Measurements from ENCODE around the gene LMF1.
"Not testable (repeated sequence)": the region's sequence is repeated elsewhere in the genome, so short reads cannot be mapped to it uniquely, and the experiment has no call there.

LMF1 gene

GRCh38 chr16:831571-832413 lies 139.0 kb downstream of the LMF1 start:
- no peak for ATAC-seq

GRCh38 chr16:830871-831570 lies 139.8 kb downstream of the LMF1 start:
- no peak for DNase-seq

More at GRCh38 chr16:831571-832413, 139.0 kb downstream of the LMF1 start:
- DNase-seq: no peak

GRCh38 chr16:830107-830870 lies 140.5 kb downstream of the LMF1 start:
- ATAC-seq: no peak

More at GRCh38 chr16:830871-831570, 139.8 kb downstream of the LMF1 start:
- no peak for ATAC-seq

GRCh38 chr16:828891-829290 lies 141.9 kb downstream of the LMF1 start:
- ATAC-seq: no peak
- DNase-seq: no peak

More at GRCh38 chr16:830107-830870, 140.5 kb downstream of the LMF1 start:
- DNase-seq: no peak

GRCh38 chr16:827513-827912 lies 143.3 kb downstream of the LMF1 start:
- ATAC-seq (no peak), DNase-seq (no peak)

GRCh38 chr16:825341-826061 lies 145.3 kb downstream of the LMF1 start:
- DNase-seq (no peak), ATAC-seq (no peak)

GRCh38 chr16:824601-825000 lies 146.2 kb downstream of the LMF1 start:
- DNase-seq (no peak), ATAC-seq (no peak)

- ATAC-seq: no peak
- no peak for DNase-seq
Observed at GRCh38 chr16:824194-824593, 146.6 kb downstream of the LMF1 start.

GRCh38 chr16:822909-823297 lies 147.9 kb downstream of the LMF1 start:
- ATAC-seq (no peak), DNase-seq (no peak)

GRCh38 chr16:822174-822908 lies 148.4 kb downstream of the LMF1 start:
- ATAC-seq (no peak), DNase-seq (no peak)

GRCh38 chr16:821751-822150 lies 149.0 kb downstream of the LMF1 start:
- no peak for ATAC-seq
- DNase-seq: no peak

- DNase-seq (no peak), ATAC-seq (no peak)
Observed at GRCh38 chr16:820748-821147, 150.0 kb downstream of the LMF1 start.

- not testable (repeated sequence) for DNase-seq, ATAC-seq
Observed at GRCh38 chr16:820044-820408, 150.8 kb downstream of the LMF1 start.

GRCh38 chr16:819336-820043 lies 151.3 kb downstream of the LMF1 start:
- DNase-seq (no peak), ATAC-seq (no peak)

GRCh38 chr16:818592-818991 lies 152.2 kb downstream of the LMF1 start:
- ATAC-seq (no peak), DNase-seq (no peak)

GRCh38 chr16:818132-818531 lies 152.7 kb downstream of the LMF1 start:
- no peak for DNase-seq
- no peak for ATAC-seq

GRCh38 chr16:817001-817906 lies 153.5 kb downstream of the LMF1 start:
- DNase-seq (no peak), ATAC-seq (no peak)

GRCh38 chr16:815861-816260 lies 154.9 kb downstream of the LMF1 start:
- DNase-seq: no peak
- ATAC-seq: no peak

- DNase-seq (no peak), ATAC-seq (no peak)
Observed at GRCh38 chr16:814974-815373, 155.8 kb downstream of the LMF1 start.

Measured in stimulated activated naive CD8-positive, alpha-beta T cell treated with anti-CD3 and anti-CD28 coated beads, Interleukin-15, Interleukin-2, amounts not matched to agents 100 U/mL and 50 U/mL, for 24 hours (primary cell).